PC-9 (cell line): Measurements from ENCODE around the gene COA3.

Source experiments
- CTCF ChIP-seq: fragments of 200-600 bp; sonication (generic); conservative IDR thresholded peaks from 2 replicates; pipeline ENCODE4 v1.6.1; 2017; ENCODE audit warnings: mixed run types, antibody characterized with exemption, mild to moderate bottlenecking, moderate library complexity
- EZH2 ChIP-seq: fragments of 200-600 bp; sonication (generic); IDR thresholded peaks from 2 replicates; pipeline ENCODE4 v1.8.0; 2017; ENCODE audit warnings: antibody characterized with exemption, low read depth

GRCh38 chr17:42766124-42766523 is 32.4 kb downstream of the COA3 start:
- no peak for TF ChIP-seq CTCF
- TF ChIP-seq EZH2 = no peak
